HG02763 (cell line): ENCODE results near the gene FBXW8.

Experiments used
- ATAC-seq: cut with Tn5 transposase; IDR thresholded peaks from one replicate; pipeline ENCODE4 v1.9.1; 2021; ENCODE audit warnings: mild to moderate bottlenecking, moderate library complexity; ENCODE audit not compliant: unreplicated experiment

Gene FBXW8

DNA sequence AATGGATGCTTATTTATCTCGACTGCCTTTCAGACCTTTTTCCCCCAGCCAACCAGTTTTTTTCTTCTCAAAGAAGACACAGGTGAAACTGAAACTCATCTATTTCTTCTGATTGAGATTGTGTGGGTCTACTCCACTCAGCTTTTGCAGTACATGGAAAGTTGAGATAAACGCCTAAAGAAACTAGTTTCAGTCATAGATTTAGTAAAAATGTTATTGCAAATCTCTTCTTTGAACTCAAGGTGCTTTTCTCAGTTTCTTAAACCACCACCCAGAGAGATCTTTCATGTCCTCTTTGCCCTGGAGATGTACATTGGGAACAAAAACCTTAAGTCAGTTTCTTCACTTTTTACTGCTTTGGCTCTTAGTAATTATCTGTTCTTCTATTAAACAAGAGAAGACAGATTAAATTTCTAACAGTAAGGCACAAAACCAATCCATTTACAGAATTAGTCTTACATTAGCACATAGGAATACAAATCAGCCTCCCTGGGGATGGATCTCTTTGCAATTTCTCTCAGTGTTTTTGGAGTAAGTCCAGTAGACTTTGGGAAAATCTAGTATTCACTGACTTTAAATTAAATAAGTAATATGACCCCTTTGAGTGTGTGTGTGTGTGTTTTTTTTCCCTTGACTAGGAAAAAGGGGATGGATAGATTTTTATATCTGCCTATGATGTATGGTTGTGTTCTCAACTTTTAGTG is 11.6 kb downstream of the FBXW8 start:
- peak; percentile 49 for ATAC-seq

DNA sequence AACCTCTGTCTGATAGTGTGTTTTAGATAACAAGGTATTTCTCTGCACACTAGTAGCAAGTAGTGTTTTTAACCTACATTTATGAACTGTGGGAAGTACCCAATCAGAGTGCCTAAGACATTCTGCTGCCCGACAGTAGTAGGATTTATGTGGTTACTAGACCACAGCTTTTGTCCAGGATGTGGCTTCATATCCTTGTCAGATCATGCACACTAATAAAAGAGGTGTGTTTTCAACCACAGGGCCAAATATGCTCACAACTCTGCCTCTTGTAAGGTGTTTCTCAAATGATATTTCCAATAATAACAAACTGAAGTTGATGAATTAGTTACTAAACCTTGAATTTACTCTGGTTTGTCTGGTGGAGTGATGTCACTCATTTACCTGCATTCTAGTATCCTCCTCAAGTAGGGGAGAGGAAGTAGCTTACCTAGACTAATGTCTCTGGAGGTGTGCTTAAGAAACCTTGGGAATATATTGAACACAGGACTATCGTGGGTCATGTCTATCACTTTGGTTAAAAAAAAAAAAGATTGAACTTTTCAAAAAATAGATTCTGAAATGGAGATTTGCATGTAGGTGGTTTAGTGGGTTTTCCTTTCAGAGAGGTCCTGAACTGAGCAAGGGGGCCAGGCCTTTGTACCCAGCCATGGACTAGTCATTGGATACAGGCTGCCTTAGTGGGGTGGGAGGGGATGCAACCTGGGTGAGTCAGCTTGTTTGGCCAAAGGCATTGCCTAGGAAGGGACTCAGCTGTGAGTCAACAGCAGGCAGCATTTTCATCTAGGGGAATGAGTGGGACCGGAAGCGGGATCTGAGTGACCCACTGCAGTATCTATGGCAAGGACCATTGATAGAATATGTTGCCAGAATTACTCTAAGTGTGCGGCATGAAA is 14.1 kb downstream of the FBXW8 start:
- peak; percentile 55 for ATAC-seq

DNA sequence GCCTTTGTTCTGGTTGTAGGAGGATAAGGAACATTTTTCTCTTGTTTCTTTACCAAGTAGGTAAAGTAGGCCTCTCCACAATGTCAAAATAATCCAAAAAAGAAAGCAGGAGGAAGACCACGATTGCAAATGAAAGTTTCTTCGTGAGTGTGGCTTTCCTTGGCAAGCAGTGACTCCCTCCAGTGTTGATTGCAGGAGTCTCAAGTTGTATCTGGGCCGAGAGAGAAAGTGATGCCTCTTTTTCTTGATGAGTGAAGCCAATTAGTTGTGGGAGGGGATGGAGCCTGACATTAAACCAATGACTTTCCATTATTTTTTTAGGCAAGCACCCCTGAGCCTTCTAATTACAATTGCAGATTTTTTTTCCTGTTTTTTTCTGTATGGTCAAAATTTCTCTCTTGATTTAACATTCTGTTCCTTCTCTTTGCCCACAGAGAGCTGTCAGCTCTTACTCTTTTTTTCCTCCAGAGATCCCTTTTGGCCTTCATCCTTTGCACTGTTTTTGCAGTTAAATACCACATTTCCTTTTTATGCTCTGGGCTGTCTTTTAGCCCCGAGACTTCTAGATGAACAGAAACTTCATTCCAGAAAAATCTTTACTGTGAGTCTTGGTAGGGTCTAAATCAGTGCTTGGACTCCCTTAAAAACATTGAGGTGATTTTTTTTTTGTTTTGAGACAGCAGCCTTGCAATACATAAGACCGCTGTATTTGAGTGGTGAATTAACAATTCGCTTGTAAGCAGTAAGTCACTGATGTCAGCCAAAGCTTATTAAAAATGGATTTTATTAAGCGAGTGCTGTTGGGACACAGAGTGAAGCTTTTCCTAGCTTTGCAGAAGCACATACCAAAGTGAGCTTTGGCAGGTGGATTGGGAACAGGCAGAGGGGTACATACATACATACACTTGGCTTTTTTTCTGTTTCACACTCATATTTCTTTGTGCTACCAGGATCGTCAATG is 15.8 kb downstream of the FBXW8 start:
- no peak for ATAC-seq

DNA sequence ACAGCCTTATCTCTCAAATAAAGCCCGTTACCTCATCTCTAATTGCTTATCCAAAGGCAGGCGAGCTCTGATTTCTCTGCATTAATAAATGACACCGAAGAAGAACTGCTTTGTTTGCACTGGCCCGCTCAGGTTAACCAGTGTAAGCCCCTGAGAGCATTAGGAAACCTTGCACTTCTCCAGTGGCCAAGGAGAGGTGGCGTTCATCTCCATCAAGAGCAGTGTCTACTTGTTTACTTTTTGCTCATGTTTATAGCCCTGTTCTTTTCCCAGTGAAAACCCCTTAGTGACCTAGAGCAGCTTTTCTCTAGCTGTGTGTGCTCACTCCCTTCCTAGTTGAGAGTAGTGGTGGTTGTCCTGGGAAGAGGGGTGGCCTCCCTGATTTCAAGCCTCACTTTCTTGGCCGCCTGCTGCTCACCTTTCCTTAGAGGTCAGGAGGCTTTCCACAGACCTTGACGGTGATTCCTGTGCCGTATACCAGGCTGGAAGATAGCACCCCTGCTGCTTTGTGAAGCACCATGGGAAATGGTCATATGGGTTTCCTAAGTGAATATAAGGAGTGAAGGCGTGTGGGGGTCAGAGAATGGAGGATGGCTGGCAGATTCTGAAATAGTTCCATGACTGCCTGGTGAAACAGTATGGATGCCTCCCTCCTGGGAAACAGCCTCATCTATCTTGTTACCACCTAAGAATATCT is 16.6 kb downstream of the FBXW8 start:
- no peak for ATAC-seq

DNA sequence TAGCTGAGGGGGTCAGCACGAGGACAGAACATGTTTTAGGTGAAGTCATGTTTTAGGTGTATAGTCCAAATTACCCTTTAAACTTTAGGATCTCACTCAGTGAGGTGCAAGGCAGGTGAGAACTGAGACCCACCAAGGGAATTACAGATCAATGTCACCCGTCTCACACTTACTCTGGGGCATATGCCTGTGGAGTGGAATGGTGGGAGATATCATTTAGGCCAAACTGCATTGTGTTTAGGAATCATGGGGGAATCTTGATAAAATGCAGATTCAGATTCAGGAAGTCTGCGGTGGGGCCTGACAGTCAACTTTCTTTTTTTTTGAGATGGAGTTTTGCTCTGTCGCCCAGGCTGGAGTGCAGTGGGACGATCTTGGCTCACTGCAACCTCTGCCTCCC is 17.8 kb downstream of the FBXW8 start:
- ATAC-seq = no peak

DNA sequence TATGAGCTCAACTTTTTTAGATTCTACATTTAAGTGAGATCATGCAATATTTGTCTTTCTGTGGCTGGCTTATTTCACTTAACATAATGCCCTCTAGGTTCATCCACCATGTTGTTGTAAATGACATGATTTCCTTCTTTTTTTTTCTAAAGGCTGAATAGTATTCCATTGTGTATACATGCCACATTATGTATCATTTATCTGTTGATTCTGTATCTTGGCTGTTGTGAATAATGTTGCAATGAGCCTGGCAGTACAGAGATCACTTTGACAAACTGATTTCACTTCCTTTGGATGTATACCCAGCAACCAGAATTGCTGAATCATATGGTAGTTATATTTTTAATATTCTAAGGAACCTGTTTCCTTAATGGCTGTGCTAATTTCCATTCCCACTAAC is 19.1 kb downstream of the FBXW8 start:
- no peak for ATAC-seq

DNA sequence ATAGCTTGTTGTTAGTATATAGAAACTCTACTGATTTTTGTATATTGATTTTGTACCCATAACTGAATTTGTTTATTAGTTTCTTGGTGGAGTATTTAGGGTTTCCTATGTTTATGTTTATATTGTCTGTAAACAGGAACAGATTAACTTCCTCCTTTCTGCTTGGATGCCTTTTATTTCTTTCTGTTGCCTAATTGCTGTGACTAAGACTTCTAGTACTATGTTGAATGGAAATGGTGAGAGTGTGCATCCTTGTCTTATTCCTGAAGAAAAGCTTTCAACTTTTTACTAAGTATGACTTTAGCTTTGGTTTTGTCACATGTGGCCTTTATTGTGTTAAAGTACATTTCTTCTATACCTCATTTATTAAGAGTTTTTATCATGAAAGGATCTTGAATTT is 20.9 kb downstream of the FBXW8 start:
- ATAC-seq = no peak

DNA sequence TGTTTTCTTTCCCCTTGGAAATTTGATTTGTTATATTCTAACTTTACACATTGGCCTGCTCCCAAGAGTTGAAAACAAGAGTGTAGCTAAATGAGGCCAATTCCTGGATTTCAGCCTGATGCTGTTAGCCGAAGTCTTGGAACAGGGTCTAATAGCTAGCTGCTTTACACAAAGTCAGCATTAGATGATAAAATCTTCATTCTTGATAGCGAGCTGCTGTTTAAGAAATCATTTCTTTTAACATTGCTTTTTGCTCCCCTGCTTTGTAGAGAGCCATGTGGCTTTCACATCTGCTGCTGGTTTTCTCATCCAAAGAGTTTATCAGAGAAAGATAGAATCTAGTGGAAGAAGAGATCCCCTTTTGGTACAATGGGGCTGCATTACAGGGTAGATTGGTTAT is 22.3 kb downstream of the FBXW8 start:
- ATAC-seq = no peak

DNA sequence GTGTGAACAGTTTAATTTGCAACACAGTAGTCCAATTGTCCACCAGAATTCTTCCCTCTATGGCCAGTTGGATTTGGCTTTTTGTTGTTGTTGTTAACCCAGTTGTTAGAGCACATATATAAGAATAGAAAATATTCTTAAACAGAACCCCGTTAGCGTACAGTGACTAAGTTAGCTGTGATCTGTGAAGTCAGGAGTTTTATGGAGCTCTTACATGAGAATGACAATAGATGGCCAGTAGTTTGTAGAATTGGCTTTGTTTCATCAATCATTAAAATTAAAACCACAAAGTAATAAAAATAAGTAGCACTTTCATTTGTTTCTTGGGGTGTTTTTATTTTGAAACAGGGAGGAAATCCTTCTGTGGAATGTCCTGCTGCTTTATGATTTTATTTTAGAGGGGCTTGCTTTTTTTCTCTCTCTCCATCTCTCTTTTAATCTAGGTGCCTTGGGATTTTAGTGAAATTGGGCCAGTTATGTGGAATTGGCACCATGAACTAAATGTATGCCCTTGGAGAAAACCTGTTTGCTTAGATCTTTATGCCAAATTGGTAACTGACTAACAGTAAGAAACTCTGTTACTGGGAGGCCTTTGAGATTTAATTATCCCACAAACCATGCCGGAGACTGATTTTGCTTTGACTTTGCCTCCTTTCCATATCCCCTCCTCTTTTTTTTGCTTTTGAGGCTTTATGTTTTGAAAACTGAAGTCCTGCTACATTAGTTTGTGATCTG is 22.9 kb downstream of the FBXW8 start:
- ATAC-seq = no peak

DNA sequence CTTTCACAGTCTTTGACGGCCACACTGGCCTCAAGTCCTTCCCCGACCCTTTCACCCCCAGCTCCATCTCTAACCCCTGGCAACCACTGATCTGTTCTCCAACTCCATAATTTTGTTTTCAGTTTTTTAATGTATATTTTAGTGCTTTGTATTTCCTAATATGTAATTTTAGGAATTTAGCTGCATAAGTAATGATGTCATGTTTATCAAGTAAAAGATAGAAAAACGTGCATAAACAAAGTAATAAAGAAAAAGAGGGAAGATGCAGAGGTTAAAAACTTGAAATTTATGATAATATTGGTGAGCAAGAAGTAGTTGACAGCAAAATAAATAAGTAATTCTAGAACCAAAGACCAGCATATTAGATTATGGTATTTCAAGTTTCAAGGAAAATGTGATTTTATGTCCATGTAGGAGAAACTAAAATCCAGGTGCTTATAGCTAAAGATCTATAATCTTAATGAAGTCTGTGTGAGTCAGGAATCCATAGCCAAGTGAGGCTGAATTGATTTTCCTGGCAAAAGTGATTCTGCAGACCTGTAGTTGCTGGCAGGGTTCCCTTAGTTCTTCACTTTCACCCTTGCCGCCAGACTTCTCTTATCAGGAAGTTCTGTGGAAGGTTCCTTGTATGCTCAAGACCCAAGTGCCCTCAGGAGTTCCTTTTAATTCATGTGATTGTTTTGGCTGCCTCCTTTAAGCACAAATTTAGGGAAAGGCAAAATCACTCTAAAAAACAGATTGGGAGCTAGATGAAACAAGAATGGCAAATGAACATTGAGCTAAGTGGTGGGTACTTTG is 24.4 kb downstream of the FBXW8 start:
- ATAC-seq = no peak

DNA sequence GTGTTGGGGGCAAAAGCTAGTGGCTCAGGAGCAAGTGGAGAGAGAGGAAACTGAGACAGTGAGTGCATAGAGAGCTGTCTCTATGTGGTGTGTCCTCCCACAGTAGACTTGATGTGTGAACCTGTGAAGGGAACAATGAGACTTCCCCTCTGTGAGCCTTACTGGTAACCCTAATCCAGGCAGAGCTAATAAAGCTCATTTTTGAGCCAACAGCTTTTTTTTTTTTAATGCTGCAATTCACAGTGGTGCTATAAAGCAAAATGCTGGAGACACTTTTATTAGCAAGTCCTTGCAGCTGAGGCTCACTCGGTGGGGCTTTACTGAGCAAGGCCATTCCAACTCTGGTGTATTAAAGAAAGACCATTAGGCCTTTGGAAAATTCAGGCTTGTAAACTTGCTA is 26.9 kb downstream of the FBXW8 start:
- no peak for ATAC-seq

DNA sequence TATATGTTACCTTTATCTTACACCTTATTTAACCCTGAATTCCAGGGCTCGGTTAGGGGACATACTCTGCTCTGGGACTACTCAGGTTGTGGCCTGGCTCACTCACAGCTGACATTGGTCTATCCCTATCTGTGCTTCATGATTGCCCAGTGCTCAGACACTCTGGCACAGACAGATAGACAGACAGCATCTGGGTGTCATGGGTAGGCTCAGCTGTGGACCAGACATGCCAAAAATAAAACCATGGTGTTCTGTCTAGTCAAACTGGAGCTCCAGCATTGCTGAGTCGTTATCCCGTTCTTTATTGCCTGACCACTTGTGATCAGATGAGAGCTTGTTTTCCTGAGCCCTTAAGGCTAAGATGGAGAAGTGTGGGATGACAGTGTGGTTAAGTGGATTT is 29.0 kb downstream of the FBXW8 start:
- ATAC-seq = no peak

DNA sequence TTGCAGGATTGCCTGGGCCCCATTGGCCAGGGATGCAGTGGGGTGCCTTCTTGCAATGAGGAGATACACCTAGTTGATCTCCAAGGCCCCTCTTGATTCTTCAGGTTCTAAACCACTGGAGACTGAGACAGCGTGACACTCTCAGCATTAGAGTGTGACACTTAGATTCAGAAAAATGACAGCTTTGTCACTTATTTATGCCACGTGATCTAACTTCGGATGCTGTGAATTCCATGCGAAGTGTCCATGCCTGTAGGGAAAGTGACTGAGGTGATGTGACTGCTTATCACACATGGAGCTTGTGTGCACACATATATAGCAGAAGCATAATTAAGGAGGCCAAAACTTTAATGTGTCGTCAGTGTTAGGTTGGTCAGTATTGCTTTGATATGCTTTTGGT is 30.4 kb downstream of the FBXW8 start:
- ATAC-seq = no peak

DNA sequence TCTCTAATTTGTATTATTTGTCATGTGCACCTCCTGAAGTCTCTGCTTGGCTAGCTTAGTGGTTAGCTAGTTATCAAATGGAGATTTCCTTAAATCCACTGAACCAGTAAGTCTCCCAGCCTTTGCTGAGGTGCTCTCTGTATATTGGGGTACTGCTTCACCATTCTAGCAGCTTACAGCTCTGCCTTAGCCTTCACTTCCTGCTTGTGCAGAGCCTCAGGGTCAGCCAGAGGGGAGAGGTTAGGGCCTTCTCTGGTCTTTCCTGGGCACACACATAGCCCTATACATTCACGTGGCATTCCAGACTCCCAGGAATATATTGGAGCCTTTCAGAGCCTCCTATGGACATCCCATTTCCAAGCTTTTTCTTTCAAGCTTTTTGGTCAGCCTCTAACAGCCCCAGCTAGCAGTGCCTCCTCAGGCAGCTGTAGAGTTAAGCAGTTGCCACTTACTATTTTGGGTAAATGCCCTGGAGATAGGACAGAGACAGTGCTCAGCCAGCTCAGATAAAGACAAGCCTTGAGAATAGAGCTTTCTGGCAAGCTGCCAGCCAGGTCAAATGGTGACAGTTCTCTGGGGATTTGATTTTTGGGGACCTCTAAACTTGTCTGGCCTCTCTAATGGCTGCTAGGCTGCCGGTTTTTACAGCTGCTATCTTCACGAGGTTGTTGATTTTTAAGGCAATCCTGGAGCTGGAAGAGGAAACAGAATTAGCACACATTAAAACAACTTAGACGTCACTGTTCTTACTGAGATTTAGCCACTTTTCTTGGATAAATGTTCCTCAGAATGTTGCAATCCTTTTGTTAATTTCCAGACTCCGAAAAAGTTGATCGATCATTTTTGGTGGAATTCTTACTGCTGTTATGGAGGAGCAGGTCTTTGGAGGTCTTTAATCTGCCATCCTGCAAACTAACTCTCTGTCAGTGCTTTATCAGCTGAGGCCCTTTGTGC is 32.9 kb downstream of the FBXW8 start:
- no peak for ATAC-seq

DNA sequence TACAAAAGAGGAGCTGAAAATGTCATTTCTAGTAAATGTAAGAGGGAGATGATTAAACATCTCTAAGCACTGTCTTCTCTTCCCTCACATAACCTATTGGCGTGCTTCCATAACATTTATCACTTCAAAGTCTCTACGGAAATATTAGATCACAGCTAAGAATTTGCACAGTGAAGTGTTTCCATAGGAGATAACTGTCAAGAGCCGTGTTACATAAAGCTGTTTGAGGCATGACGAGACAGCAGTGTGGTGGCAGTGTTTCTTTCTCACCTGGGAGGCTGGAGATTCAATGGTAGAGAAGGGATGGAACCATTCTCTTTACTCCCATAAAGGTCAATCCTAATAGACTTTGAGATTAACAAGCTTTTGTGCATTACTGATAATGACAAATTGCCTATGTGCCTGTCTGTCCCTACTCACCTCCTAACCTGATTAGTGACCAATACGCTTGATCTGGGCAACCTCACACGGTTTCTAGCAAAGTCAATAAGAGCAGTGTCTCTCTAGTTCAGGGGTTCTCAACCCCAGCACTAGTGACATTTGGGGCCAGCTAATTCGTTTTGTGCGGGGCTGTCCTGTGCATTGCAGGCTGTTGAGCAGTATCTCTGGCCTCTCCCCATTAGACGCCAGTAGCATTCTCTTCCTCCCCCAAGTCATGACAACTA is 35.3 kb downstream of the FBXW8 start:
- ATAC-seq = no peak

DNA sequence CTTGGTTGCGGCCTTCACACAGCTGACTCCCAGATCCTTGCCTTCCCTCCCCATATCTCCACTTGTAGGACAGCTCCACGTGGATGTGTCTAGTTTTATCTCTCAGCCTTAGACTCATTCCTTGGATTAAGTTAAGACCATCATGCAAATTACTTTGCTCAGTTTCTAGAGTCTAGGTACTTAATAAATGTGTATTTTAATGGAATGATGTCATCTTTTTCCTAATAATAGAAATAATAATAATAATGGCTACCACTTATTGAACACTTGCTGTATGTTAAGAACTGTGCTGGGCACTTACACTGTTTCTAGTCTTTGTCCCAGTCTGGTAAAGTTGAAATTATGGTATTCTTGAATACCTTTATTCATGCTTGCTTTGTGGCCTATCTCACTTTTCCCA is 37.5 kb downstream of the FBXW8 start:
- ATAC-seq = no peak

DNA sequence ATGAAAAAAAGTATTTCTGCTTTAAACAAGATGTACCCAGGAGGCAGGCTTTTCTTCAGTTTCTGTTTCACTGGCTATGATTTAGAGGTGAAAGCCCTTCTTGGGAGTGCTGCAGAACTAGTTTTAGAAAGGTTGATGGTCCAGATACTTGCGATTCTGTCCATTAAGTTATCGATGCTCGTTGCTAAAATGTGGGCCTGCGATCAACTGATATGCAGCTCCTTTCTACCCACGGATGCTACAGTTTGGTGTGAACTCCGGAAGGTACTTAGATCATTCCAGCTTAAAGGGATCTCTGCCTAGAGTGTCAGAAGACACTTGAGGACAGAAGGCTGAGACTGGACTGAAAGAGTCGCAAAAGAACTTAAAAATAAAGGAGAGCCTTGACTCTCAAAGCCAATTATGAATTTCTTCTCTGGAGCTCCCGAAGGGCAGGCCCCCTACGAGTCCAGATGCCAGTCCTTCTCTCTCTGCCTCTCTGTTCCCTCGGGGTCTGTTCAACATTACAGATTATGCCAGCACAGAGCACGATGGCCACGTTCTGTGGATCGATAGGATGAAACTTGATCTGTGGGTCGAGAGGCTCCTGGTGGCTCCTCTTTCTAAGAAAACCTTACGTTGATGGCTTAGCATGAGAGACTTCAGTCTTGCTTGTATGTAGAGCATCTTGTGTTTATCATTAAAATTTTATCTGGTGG is 40.0 kb downstream of the FBXW8 start:
- ATAC-seq = no peak
